Right ventricle myocardium superior (tissue), 1 donor: ENCODE measurements around the gene FZR1. TPM values are rescaled to one million over a fixed set of nuclear protein-coding genes. Genes with fewer than 3 reads are reported as not detected.

Experiments
- ATAC-seq: fragments of 200-7000 bp; cut with Tn5 transposase; one replicate; pipeline ENCODE4 v1.9.1; 2020; ENCODE audit warnings: mild to moderate bottlenecking; ENCODE audit not compliant: poor library complexity
- DNase-seq: peaks from one replicate; pipeline ENCODE4 v3.0.0-alpha.2; 2020
- intact Hi-C: fragments of 100-400 bp; cut with DNase I; formaldehyde crosslinking; loops from one replicate; pipeline ENCODE4 v1.11.2; 2022
- long read RNA-seq: library from polyadenylated mRNA; unstranded; transcript quantifications from one replicate; pipeline ENCODE4 v2.0.0, GENCODE V29; 2021
- total RNA-seq: library from RNA; stranded (reverse); fragmentation: NEBNext Ultra II Directional; extraction: Animal tissue kit (Norgen Biotek cat#: 25700); gene quantifications from one replicate; pipeline ENCODE4 v1.2.1, GENCODE V29; 2021
- donor health status: DM: no; HTN: yes; CAD: no; lungs with severe emphysema.

The FZR1 gene
- 19.0 TPM for total RNA-seq
- long read RNA-seq, full-length matches to known transcripts, result 49 of 69 reads
- long read RNA-seq, partial matches to known transcripts, result 6 of 69 reads
- long read RNA-seq, other reads (novel, unspliced or antisense), result 14 of 69 reads

DNA sequence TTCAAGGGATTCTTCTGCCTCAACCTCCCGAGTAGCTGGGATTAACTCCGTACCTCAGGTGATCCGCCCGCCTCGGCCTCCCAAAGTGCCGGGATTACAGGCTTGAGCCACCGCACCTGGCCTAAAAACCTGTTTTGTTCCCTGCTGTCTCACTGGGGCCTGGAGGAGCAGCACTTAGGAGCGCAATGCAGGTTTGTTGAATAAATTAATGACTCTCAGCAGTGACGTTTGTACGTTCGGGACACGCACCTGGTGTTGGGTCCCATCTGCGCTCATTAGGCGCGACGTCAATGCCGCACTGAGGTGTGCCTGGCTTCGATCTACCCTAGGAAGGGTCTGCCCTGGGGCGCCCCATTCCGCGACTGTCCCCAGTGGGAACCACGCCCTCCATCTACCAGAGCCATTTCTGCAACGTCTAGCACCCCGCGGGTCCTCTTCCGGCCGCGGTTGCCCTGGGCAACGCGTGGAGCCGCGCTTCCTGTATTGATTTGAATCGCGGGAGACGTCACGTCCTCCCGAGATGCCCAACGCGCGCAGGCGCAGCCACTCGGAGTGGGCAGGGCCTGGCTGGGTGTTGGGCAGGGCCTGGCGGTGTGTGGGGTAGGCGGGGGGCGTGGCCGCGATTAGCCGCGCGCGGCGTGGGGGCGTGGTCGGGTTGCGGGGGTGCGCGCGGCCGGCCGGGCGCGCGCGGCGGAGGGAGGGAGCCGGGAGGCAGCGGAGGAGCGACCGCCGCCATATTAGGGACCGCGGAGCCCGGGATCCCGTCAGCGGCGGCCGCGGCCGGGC is at the start of gene FZR1:
Gene FZR1 (plus strand): TSS at position 714 of the 786 bp plus-strand sequence. CDS start 16,679 bp downstream, outside the sequence.
- peak; percentile 97 for ATAC-seq
- peak; percentile 100 for DNase-seq
- intact Hi-C loops, result no loop called here

- no peak for ATAC-seq
- no peak for DNase-seq
- intact Hi-C loops, result no loop called here
Measured at GRCh38 chr19:3456925-3457527, 49.1 kb upstream of the FZR1 start.

GRCh38 chr19:3457528-3458228 is 48.4 kb upstream of the FZR1 start:
- peak; percentile 6 for ATAC-seq
- intact Hi-C loops, result no loop called here

DNA sequence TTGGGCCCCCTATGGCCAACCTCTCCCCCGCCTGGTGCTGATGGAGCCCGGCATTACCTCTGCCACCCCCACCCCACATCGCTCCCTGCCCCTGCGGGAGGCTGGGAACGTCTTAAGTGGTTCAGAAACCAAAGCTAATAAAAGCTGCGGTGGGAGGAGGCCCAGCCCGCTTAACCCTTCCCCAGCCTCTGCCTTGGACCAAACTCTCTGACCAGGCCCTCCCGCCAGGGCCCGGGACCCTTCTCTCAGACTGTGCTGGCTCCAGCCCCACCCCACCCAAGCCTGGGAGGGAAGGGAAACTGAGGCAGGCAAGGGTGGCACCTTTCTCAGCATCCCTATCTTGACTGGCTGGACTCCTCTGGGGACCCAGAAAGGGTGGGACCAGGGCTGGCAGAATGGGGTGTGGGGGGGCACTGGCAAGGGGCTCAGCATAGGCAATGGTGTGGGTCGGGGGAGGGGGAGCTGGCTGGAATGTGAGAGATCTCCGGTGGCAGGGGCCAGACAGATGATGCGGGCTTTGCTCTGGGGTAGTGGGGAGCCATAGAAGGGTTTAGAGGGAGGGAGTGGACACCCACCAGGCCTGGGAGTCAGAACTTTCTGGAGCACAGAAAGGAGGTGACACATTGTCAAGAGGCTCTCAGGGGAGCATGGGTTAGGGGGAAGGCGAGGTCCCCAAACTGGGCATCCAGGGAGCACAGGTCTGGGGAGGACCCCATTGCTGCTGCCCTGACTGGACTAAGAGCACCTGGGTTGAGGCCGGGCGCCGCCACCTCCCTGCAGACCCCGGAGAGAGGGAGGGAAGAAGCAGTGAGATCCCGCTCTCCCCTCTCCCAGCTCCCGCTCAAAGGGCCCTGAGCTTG is 47.7 kb upstream of the FZR1 start:
- DNase-seq, result no peak
- intact Hi-C loops, result no loop called here
- peak; percentile 40 for ATAC-seq

More at GRCh38 chr19:3457528-3458228, 48.4 kb upstream of the FZR1 start:
- no peak for DNase-seq

DNA sequence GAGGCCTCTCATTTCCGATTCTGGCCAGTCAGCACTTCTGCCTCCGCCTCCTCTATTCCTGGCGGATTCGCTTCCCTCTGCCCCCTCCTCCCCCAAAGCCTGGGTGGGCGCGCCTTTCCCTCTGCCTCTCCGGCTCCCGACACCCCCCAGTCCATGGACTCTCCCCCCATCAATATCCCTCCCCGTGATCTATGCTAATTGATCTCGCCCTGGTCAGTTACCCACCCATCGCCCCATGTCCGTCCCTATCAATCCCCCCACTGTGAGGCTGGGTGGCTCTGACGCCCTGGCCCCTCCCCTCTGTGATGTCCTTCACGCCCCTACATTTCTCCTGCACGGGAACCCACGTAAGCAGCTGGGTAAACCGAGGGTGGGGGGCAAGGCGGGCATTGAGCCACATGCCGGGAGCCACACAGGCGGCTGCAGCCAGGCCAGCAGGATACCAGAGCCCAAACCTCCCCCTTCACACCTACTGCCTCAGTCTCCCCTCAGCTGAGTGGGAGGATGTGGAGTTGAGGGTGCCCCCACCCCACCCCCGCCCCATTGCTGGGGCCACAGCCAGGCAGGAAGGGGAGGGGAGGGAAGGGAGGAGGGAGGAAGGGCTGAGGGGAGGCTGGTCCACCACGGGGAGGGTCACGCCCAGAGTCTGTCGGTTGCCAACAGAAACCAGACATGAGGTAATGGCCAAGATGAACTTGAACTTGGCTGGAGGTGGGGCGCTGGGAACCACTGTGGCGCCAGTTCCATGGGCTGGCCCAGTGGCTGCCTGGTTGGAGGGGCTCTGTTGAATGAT is 46.8 kb upstream of the FZR1 start:
- DNase-seq, result peak; percentile 91
- intact Hi-C loops, result no loop called here
- ATAC-seq, result peak; percentile 85

- ATAC-seq, result no peak
- intact Hi-C loops, result no loop called here
- no peak for DNase-seq
Measured at GRCh38 chr19:3459965-3460582, 46.0 kb upstream of the FZR1 start.

GRCh38 chr19:3462991-3463713 is 43.0 kb upstream of the FZR1 start:
- DNase-seq, result no peak
- ATAC-seq, result no peak
- intact Hi-C loops, result no loop called here

DNA sequence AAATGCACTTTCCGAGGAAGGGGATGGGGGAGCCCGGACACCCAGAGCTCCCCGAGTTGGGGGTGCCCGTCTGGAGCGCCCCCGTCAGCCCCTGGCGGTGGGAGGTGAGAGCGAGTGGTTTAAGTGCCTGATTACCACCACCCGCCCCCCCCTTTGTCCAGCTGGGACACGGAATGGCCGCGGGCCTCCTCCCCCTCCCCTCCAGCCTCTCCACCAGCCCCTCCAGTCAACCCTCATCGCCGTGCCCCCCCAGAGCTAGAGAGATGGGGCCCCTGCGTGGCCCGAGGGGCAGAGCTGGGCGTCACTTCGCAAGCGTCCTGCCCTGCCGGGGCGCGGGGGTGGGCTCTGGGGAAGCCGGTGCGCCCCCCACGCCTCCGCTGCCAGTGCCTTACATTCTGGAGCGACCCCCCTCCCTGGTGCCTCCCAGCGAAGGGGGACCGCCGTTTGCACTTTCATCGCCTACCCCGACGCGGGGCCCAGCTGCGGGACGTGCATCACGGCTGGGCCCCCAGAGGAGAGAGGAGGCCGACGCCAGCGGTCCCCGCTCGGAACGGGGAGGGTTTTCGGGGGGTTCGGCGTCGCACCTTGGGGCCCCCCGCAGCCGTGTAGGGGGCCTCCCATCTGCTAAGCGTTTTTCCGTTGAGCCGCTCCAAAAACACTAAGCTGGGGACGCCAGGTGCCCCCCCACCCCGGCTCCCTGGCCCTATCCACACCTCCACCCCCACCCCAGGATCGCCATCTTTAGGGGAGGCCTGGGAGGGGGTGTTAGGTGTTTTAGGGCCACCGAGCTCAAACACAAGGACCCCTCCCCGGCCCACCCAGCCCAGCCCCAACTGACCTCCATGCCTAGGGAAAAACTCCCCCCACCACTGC is 42.2 kb upstream of the FZR1 start:
- intact Hi-C loops, result no loop called here
- DNase-seq (no peak), ATAC-seq (no peak)

DNA sequence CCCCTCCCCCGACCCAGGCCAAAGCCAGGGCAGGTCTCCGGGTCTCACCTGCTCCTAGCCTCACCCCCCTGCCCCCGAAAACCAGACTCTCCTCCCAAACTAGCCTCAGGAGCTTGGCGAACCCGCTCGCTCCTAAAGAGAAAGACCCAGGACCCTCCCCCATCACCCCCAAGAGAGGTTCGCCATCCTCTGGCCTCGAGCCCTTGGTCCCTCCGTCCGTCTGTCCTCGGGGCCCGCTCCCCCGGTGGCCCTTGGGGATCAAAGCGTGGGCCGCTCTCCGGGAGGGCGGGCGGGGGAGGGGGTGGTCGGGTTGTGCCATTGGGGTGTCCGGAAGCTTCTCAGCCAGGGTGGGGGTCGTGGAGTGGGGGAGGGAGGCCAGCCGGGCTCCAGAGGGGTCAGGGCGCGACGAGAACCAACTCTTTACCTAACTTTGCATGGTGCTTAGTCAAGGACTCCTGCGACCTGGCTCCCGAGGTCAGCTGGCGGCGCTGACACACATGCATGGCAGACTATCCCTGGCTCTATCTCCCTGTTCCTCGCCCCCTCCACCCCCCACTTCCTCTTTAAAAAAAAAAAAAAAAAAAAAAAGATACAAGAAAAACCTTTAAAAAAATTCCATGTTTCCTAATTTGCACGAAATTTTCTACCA is 41.4 kb upstream of the FZR1 start:
- intact Hi-C loops, result no loop called here
- ATAC-seq, result no peak

GRCh38 chr19:3465552-3465951 is 40.6 kb upstream of the FZR1 start:
- ATAC-seq (peak; percentile 2), DNase-seq (no peak)
- intact Hi-C loops, result no loop called here

More for the DNA sequence above, 41.4 kb upstream of the FZR1 start:
- DNase-seq, result no peak

GRCh38 chr19:3466635-3467034 is 39.5 kb upstream of the FZR1 start:
- ATAC-seq, result peak; percentile 28
- intact Hi-C loops, result loop anchor here (1.0 kb wide), 1 partner anchor 26 kb away; no protein-coding TSS in a partner anchor
- no peak for DNase-seq

GRCh38 chr19:3467437-3468198 is 38.5 kb upstream of the FZR1 start:
- no peak for DNase-seq
- ATAC-seq, result no peak

DNA sequence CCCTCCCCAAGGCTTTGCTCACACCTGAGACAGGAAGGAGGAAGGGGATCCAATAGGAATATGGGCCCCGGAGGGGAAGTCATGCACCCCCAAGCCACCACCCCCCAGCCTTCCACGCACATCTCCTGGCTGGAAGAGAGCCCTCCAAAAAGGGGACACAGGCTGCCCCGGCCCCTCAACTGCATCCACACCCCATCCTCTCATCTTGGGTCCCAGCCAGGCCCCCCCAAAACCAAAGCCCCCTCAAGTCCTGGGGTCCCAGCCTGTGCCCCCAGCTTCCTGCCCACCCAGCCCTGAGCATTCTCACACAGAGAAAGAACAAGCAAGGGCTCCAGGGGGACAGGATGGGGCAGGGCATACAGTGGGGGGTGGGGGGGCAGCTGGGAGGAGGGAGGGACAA is 37.9 kb upstream of the FZR1 start:
- DNase-seq, result no peak
- ATAC-seq, result no peak
- intact Hi-C loops, result no loop called here

More at GRCh38 chr19:3467437-3468198, 38.5 kb upstream of the FZR1 start:
- intact Hi-C loops, result no loop called here

DNA sequence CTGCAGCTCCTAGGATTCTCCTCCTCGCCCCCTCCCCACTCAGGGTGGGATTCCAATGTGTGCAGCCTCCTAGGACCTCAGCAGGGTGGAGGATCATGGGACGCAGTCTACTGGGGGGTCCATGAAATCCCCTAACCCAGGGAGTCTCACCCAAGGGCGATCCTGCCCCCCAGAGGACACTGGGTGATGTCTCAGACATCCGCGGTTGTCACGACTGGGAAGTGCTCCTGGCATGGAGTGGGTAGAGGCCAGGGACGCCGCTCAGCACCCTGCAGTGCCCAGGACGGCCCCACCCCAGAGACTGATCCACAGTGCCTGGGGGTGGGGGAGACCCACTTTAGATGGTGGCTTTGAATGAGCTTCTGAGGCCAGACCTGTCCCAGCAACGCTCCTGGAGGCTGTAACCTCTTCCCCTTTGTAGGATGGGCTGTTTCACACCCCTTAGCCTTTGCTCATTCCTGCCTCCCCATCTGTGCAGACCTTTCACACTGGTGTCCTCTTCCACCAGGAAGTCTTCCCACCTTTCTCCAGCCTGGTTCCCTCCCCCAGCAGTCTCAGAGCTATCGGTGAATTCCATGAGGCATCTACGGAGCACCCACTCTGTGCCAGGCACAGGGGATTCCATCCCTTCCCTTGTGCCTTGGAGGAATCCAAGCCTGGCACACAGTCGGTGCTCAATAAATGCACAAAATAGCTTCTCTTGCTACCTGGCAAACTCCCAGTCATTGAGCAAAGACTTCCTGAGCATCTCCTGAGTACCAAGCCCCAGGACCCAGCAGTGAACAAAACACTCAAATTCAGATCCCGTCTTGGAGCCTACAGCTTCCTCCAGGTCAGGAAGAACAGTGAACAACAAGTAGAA is 36.2 kb upstream of the FZR1 start:
- DNase-seq (no peak), ATAC-seq (peak; percentile 7)
- intact Hi-C loops, result loop anchor here (5.0 kb wide), 2 partner anchors 143 to 168 kb away; no protein-coding TSS in a partner anchor
